Mammary epithelial cell (primary cell): ENCODE data around the gene CMSS1.

ENCODE experiments used
- EZH2 ChIP-seq: IDR thresholded peaks from 2 replicates; pipeline ENCODE4 v1.6.1; 2012; ENCODE audit warnings: low read length, inconsistent platforms, borderline replicate concordance
- TF ChIP-seq, protein P1 (sequence below), 2 donors: IDR thresholded peaks in 1 of 2; conservative IDR thresholded peaks in 1 of 2; 2 replicates each; pipeline ENCODE4 v1.5.1; 2011 to 2012; ENCODE audit warnings: inconsistent platforms in 2 of 2, low read length in 2 of 2, mild to moderate bottlenecking in 2 of 2, control low read depth in 1 of 2, low read depth in 1 of 2; ENCODE audit not compliant: insufficient read depth in 1 of 2; ENCODE audit errors: extremely low read depth in 1 of 2

DNA sequence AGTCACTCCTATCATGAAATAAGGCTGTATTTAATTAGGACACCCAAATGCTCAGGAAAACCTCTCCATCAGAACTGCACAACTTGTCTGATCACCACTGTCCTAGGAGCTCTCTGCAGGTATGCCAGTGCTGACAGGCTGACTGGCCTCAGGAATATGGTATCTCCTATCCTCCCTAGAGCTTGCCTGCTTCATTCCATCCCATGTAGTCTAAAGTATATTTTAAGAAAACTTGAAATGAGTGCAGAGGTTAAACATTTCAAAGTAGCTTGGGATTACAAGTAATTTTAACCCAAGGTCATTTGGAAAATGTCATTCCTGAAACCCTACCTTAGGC lies 273.0 kb downstream of the CMSS1 start:
- TF ChIP-seq, protein P1, sequence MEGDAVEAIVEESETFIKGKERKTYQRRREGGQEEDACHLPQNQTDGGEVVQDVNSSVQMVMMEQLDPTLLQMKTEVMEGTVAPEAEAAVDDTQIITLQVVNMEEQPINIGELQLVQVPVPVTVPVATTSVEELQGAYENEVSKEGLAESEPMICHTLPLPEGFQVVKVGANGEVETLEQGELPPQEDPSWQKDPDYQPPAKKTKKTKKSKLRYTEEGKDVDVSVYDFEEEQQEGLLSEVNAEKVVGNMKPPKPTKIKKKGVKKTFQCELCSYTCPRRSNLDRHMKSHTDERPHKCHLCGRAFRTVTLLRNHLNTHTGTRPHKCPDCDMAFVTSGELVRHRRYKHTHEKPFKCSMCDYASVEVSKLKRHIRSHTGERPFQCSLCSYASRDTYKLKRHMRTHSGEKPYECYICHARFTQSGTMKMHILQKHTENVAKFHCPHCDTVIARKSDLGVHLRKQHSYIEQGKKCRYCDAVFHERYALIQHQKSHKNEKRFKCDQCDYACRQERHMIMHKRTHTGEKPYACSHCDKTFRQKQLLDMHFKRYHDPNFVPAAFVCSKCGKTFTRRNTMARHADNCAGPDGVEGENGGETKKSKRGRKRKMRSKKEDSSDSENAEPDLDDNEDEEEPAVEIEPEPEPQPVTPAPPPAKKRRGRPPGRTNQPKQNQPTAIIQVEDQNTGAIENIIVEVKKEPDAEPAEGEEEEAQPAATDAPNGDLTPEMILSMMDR (conservative IDR thresholded peaks at IDR 0.05 in 1 of 2, IDR thresholded peaks at IDR 0.05 in 1 of 2; ENCODE audit: extremely low read depth in 1 of 2, insufficient read depth in 1 of 2, low read depth in 1 of 2, low read length in 2 of 2): no peak
- no peak for TF ChIP-seq EZH2
